Lower leg skin (tissue), 3 donors: Measurements from ENCODE around the gene GREB1L.

Experiments
- POLR2A ChIP-seq, 2 donors: fragments of 450-650 bp; IDR thresholded peaks; one replicate each; pipeline ENCODE4 v1.6.1; 2016 to 2017; ENCODE audit warnings: antibody characterized with exemption in 2 of 2, mild to moderate bottlenecking in 1 of 2, moderate library complexity in 1 of 2
- TF ChIP-seq, protein P1 (sequence below), 3 donors: fragments of 450-650 bp; IDR thresholded peaks; one replicate each; pipeline ENCODE4 v1.5.1; 2016; ENCODE audit warnings: antibody characterized with exemption in 3 of 3, mild to moderate bottlenecking in 3 of 3, moderate library complexity in 2 of 3

DNA sequence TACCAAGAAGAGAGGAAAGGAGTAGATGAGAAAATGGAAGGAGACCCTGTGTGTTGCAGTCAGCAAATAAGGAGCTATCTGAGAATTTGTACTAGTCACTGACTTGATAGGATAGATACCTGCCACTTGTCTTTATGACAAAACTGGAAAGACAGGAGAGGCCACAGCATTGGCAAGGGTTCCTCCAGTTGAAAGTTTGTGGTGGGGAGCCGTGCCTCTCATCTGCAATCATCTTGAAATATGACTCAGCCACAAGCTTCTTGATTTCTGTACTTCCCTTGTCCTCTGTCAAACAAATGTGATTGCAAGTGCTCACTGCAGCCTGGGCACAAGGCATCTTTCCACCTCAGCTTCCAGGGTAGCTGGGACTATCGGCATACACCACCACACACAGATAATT lies 99.1 kb downstream of the GREB1L start:
- TF ChIP-seq, protein P1, sequence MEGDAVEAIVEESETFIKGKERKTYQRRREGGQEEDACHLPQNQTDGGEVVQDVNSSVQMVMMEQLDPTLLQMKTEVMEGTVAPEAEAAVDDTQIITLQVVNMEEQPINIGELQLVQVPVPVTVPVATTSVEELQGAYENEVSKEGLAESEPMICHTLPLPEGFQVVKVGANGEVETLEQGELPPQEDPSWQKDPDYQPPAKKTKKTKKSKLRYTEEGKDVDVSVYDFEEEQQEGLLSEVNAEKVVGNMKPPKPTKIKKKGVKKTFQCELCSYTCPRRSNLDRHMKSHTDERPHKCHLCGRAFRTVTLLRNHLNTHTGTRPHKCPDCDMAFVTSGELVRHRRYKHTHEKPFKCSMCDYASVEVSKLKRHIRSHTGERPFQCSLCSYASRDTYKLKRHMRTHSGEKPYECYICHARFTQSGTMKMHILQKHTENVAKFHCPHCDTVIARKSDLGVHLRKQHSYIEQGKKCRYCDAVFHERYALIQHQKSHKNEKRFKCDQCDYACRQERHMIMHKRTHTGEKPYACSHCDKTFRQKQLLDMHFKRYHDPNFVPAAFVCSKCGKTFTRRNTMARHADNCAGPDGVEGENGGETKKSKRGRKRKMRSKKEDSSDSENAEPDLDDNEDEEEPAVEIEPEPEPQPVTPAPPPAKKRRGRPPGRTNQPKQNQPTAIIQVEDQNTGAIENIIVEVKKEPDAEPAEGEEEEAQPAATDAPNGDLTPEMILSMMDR (IDR thresholded peaks at IDR 0.05): no peak
- no peak for TF ChIP-seq POLR2A (IDR thresholded peaks at IDR 0.05)
